ENCODE results near the gene CATSPER4.
A peak's percentile ranks its signal among the peaks of the same experiment; 100 is the strongest.

CATSPER4 gene

GRCh38 chr1:26158271-26158907, 32.0 kb upstream of the CATSPER4 start:
- Histone ChIP-seq H3K36me3 (ENCODE audit: insufficient read depth, low read length) (no peaks in the 10 kb centered on the region), H3K9me2 (replicated peaks; ENCODE audit: low read depth, low read length) (no peaks in the 10 kb centered on the region), H2AFZ (ENCODE audit: low read length) (no peak overlapping the region), H4K20me1 (ENCODE audit: insufficient read depth, low read length, poor library complexity, severe bottlenecking) (no peaks in the 10 kb centered on the region), H3K4me1 (ENCODE audit: insufficient read depth, low read length, poor library complexity, severe bottlenecking) (peaks cover 67% of the 10 kb centered on the region), H3K9ac (ENCODE audit: low read depth, low read length, poor library complexity, severe bottlenecking) (peak overlapping the region; percentile 90), H3F3A (ENCODE audit: low read depth) (no peaks in the 10 kb centered on the region), H3K4me2 (ENCODE audit: low read depth, low read length, poor library complexity, severe bottlenecking) (peak overlapping the region; percentile 98), H3K9me3 (ENCODE audit: insufficient read depth, low read depth, low read length) (no peaks in the 10 kb centered on the region), H3K79me2 (ENCODE audit: insufficient read depth, low read length) (peaks cover 32% of the 10 kb centered on the region), H3K4me3 (ENCODE audit: low read length, poor library complexity, severe bottlenecking) (peak overlapping the region; percentile 76), H3K27me3 (ENCODE audit: insufficient read depth, low read length, poor library complexity, severe bottlenecking) (no peaks in the 10 kb centered on the region)
- TF ChIP-seq EZH2phosphoT487 (IDR thresholded peaks at IDR 0.05; ENCODE audit: borderline replicate concordance), result no peak
- no peak for TF ChIP-seq CTCF (conservative IDR thresholded peaks at IDR 0.05; ENCODE audit: low read length)

- TF ChIP-seq CTCF (conservative IDR thresholded peaks at IDR 0.05; ENCODE audit: low read length) (no peak), EZH2phosphoT487 (IDR thresholded peaks at IDR 0.05; ENCODE audit: borderline replicate concordance) (no peak)
- Histone ChIP-seq H2AFZ (ENCODE audit: low read length) (no peak within 1 kb of the TSS), H3K9ac (ENCODE audit: low read depth, low read length, poor library complexity, severe bottlenecking) (peak within 1 kb of the TSS; percentile 90), H3K27me3 (ENCODE audit: insufficient read depth, low read length, poor library complexity, severe bottlenecking) (no peaks in the 10 kb centered on the region), H3K9me3 (ENCODE audit: insufficient read depth, low read depth, low read length) (no peaks in the 10 kb centered on the region), H4K20me1 (ENCODE audit: insufficient read depth, low read length, poor library complexity, severe bottlenecking) (no peaks in the 10 kb centered on the region), H3F3A (ENCODE audit: low read depth) (no peaks in the 10 kb centered on the region), H3K4me2 (ENCODE audit: low read depth, low read length, poor library complexity, severe bottlenecking) (peak within 1 kb of the TSS; percentile 98), H3K4me3 (ENCODE audit: low read length, poor library complexity, severe bottlenecking) (peak within 1 kb of the TSS; percentile 76), H3K9me2 (replicated peaks; ENCODE audit: low read depth, low read length) (no peaks in the 10 kb centered on the region), H3K36me3 (ENCODE audit: insufficient read depth, low read length) (no peaks in the 10 kb centered on the region), H3K4me1 (ENCODE audit: insufficient read depth, low read length, poor library complexity, severe bottlenecking) (peaks cover 67% of the 10 kb centered on the region), H3K79me2 (ENCODE audit: insufficient read depth, low read length) (peaks cover 32% of the 10 kb centered on the region)
These were observed 31.3 kb upstream of the CATSPER4 start, which contains the start of gene FAM110D for GRCh38 chr1:26158908-26159742. Gene FAM110D (plus strand): TSS chr1:26159079. CDS start chr1:26161292, 2,213 bp downstream.

GRCh38 chr1:26159743-26160039, 30.7 kb upstream of the CATSPER4 start:
- Histone ChIP-seq H3K4me1 (ENCODE audit: insufficient read depth, low read length, poor library complexity, severe bottlenecking) (peaks cover 65% of the 10 kb centered on the region), H2AFZ (ENCODE audit: low read length) (no peak overlapping the region), H3K27me3 (ENCODE audit: insufficient read depth, low read length, poor library complexity, severe bottlenecking) (no peaks in the 10 kb centered on the region), H4K20me1 (ENCODE audit: insufficient read depth, low read length, poor library complexity, severe bottlenecking) (no peaks in the 10 kb centered on the region), H3K9ac (ENCODE audit: low read depth, low read length, poor library complexity, severe bottlenecking) (peak overlapping the region; percentile 90), H3K9me2 (replicated peaks; ENCODE audit: low read depth, low read length) (no peaks in the 10 kb centered on the region), H3K4me2 (ENCODE audit: low read depth, low read length, poor library complexity, severe bottlenecking) (peak overlapping the region; percentile 98), H3K36me3 (ENCODE audit: insufficient read depth, low read length) (no peaks in the 10 kb centered on the region), H3F3A (ENCODE audit: low read depth) (no peaks in the 10 kb centered on the region), H3K79me2 (ENCODE audit: insufficient read depth, low read length) (peaks cover 32% of the 10 kb centered on the region), H3K9me3 (ENCODE audit: insufficient read depth, low read depth, low read length) (no peaks in the 10 kb centered on the region), H3K4me3 (ENCODE audit: low read length, poor library complexity, severe bottlenecking) (peak overlapping the region; percentile 76)
- TF ChIP-seq CTCF (conservative IDR thresholded peaks at IDR 0.05; ENCODE audit: low read length) (no peak), EZH2phosphoT487 (IDR thresholded peaks at IDR 0.05; ENCODE audit: borderline replicate concordance) (no peak)

Measured in Loucy (cell line).